ENCODE measurements around the gene NTS.

The NTS gene, protein sequence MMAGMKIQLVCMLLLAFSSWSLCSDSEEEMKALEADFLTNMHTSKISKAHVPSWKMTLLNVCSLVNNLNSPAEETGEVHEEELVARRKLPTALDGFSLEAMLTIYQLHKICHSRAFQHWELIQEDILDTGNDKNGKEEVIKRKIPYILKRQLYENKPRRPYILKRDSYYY

GRCh38 chr12:85874031-85874461 is at the start of gene NTS:
NTS (plus strand) TSS chr12:85874295; CDS start chr12:85874404, 109 bp downstream.
- peak; percentile 59 to 63 for DNase-seq

DNA sequence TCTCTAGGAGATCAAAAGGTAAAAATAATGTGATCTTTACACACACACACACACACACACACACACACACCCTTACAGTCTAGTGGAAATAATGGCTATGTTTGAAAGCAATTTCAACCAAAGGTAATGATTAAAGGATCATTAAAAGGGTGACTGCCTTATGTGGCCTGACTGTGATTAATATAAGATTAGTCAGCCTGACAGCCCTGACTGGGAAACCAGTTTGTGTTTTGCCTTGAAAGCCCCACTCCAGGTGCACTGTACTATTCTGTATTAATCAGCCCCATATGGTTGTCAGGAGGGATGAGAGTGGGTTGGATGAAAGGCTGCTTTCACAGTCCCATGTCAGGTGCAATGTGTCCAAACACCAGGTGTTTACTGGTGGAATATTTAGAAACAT is 48.3 kb upstream of the NTS start:
- peak; percentile 92 to 98 for DNase-seq

- no peak for DNase-seq
These were observed 45.5 kb upstream of the NTS start for GRCh38 chr12:85828576-85828975.

- no peak for DNase-seq
These were observed 44.7 kb upstream of the NTS start for GRCh38 chr12:85829391-85829790.

GRCh38 chr12:85831327-85831990 is 42.6 kb upstream of the NTS start:
- DNase-seq: no peak

DNA sequence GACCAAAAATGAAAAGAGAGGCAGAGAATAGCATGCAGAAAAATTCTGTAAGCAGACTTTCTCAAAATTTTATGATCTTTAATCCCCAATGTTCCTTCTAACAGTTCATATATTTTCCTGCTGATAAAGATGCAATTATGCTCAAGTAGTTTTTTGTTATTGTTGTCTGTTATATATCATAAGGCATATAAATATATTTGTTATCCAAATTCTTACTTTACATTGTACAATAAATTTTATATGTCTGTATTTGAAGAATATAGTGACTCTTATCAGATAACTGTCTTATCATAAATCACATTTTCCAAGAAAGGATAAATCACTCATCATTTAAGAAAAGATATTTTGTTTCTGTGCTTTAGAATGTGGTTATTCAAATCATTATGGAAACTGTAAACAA is 40.5 kb upstream of the NTS start:
- no peak for DNase-seq

GRCh38 chr12:85834378-85834777 is 39.7 kb upstream of the NTS start:
- peak in 1 of 2 experiments; percentile 28 for DNase-seq

- DNase-seq: no peak
These were observed 38.5 kb upstream of the NTS start for GRCh38 chr12:85835426-85836196.

DNA sequence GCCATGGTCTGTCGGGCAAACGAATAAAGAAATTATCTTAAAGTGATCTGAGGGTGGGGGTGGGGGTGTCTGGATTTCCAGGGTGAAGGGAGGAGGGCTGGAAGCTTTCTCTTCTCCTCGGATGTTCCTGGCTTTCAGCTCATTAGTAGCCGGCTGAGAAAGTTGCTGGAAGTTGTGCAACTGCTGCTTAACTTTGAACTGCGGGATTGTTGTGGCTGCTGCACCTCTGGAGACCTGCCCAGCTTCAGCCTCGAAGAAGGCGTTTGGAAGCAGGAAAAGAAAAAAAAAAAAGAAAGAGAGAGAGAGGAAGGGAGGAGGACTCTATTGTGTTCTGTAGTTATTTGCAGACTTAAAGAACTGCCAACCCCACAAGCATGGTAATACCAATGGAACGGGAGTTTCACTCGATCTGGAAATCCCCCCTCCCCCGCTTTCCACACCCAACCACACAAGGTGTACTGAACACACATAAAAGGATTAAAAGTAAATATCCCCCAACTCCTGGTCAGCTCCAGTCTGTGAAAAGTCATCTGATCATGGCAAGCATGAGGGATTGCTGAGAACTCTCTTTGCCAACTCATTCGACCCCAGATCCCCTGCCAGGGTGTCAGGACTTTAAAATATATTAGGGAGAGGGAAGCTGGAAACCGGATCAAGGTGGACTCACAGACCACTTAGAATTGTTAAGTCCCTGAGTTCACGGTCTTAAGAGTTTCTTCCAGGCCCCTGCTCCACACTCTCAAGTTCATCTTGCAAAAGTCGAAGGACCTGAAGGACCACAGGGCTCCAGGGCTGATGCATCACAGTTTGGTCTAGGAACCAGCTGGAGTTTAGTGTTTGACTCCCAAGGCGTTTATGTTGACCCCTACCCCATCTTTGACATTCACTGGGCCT is 37.7 kb upstream of the NTS start, which contains the start of gene RASSF9:
Gene RASSF9 (minus strand): TSS at position 213 of the 894 bp plus-strand sequence. CDS start 208 bp downstream, at position 5.
- DNase-seq: no peak

GRCh38 chr12:85843606-85844310 is 30.3 kb upstream of the NTS start:
- DNase-seq: no peak

- DNase-seq: peak in 1 of 2 experiments; percentile 10
These were observed 24.8 kb upstream of the NTS start for GRCh38 chr12:85849344-85849743.

DNA sequence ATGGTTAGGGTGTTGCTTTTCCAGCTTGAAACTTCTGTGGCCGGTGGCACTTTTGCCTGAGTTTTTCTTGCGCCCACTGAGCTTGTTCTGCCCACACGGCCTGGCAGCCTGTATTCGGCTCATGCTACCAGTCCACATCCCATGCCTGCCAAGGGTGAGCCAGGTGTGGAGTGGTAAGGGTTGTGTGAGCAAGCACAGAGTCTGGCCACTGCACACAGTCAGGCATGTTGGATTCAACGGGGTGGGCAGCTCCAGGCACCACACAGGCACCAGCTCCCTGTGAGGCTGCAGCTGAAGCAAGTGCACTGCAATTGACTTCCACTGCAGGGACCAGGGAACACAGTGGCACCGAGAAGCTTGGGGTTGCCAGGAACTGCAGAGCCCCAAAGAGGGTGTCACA is 18.8 kb upstream of the NTS start:
- no peak for DNase-seq

- DNase-seq: no peak
These were observed 17.1 kb upstream of the NTS start for GRCh38 chr12:85856966-85857365.

DNA sequence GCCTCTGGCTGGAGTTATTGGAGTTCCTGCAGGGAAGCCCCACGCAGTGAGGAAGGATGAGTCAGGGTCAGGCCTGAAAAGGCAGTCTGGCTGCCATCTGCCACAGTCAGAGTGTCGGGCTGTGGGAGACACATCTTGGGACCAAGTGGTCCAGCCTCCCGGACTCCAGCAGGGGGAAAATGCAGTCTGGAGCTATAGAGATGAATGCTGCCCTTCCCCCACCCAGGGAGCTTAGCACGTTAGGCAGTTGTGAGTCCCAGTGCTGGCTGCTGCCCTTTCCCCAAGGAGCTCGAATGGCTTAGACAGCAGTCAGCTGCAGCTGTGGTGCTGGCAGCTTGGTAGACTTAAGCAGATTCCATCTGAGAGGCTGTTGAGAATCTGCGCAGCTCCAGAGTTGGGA is 8.2 kb upstream of the NTS start:
- no peak for DNase-seq

- peak; percentile 74 to 77 for DNase-seq
These were observed 6.9 kb upstream of the NTS start for GRCh38 chr12:85866986-85867776.

GRCh38 chr12:85872497-85873091 is 1.5 kb upstream of the NTS start:
- peak; percentile 79 to 82 for DNase-seq

GRCh38 chr12:85877459-85877858 is 3.4 kb downstream of the NTS start:
- DNase-seq: peak; percentile 21 to 34

DNA sequence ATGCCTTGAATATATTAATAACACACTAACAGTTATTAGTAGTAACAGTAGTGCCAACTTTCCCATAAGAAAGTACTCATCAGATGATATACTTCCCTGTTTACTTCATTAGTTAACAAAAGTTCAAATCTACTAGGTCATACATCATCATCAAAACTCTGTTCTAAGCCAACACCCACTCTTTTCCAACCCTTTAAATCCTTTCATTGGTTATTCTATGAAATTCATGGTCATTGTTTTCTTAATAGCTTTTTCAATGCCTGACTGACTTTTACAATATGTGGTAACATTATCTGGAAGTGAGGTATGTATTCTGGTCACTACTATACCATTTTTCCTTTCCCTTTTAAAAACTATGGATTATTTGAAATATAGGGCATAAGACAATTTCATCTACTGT is 9.7 kb downstream of the NTS start:
- no peak for DNase-seq

DNA sequence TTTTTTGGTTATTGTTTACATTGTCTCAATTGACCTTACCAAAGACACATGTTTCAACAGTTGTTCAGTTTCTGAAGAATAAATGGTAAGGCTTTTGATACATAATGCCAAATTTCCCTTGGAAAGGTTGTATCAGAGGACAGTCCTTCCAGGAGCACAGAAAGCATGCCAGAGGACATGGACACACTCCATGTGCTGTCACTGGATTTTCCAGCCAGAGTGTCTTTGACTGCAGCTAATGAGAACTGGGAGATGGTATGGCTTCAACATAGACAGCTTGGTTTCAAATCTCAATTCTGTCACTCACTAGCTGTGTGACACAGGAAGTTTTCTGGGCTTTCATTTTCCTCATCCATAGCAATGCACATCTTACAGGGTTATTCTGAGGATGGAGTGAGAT is 20.6 kb downstream of the NTS start:
- no peak for DNase-seq

- DNase-seq: peak; percentile 44 to 49
These were observed 46.3 kb downstream of the NTS start for GRCh38 chr12:85920324-85920947.
